ENCODE results near the gene MFN2.

The MFN2 gene

DNA sequence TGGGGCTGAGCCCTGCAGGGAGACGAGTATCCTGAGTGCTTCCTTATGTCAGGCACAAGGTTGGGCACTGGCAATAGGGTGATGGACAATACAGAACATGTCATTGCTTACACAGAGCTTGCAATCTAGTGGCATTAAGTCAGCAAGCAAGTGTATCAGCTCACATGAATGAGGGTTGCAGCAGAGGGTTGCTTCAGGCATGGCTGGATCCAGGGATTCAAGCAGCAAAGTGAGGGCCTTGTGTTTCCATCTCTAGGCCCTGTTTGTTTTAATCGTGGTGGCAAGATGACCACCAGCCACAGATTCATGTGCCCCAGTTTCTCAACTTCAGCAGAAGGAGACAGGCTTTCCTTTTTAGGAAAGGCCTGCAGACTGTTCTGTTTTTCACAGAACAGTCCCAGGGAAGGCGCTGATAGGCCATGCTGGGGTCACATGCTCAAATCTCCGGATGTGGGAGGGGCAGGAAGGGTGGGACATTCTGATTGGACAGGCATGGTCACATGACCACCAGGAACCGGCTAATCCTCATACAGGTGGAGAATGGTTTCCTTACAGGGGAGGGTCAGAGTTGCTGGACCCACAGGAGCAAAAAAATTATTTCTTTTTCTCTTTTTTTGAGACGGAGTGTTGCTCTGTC is 31.3 kb upstream of the MFN2 start:
- peak; percentile 38 for DNase-seq

DNA sequence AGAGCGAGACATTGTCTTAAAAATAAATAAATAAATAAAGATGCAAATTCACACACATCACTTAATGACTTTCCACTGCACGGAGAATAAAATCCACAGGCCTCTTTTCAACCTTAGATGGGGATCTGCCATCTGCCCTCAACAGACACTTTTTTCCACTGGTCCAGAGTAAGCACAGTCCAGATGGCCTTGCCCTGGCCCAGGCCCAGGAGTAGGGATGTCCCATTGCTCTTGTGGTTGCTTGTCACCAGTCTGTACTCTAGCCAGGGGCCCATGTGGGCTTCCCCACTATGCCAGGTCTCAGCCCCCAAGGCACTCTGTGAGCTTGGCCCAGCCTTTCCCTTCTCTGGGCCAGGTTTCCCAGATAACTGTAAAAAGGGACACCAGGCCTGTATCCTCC is 28.3 kb upstream of the MFN2 start:
- Histone ChIP-seq H3K36me3 (replicated peaks; ENCODE audit: insufficient read depth, low read length) (no peaks in the 10 kb centered on the region), H3K79me2 (ENCODE audit: low read length) (no peaks in the 10 kb centered on the region), H3K27ac (ENCODE audit: low read length) (no peak overlapping the region), H3K4me1 (ENCODE audit: low read length) (peaks cover 4% of the 10 kb centered on the region; the same call in 1 of the 2 replicates), H3K4me3 (ENCODE audit: low read length) (no peak overlapping the region), H3K9me2 (replicated peaks; ENCODE audit: insufficient read depth, low read length) (no peaks in the 10 kb centered on the region), H2AFZ (ENCODE audit: low read length) (no peak overlapping the region), H3K4me2 (ENCODE audit: low read depth, low read length) (no peak overlapping the region), H4K20me1 (ENCODE audit: insufficient read depth, low read length) (no peaks in the 10 kb centered on the region), H3F3A (ENCODE audit: insufficient read depth, low read length) (no peaks in the 10 kb centered on the region), H3K9ac (ENCODE audit: low read length) (no peak overlapping the region), H3K9me3 (replicated peaks; ENCODE audit: insufficient read depth, low read length) (no peaks in the 10 kb centered on the region), H3K27me3 (replicated peaks; ENCODE audit: insufficient read depth, low read length) (no peaks in the 10 kb centered on the region)
- no peak for TF ChIP-seq EZH2 (optimal IDR thresholded peaks at IDR 0.05; ENCODE audit: low read depth, low read length)
- TF ChIP-seq, protein P1, sequence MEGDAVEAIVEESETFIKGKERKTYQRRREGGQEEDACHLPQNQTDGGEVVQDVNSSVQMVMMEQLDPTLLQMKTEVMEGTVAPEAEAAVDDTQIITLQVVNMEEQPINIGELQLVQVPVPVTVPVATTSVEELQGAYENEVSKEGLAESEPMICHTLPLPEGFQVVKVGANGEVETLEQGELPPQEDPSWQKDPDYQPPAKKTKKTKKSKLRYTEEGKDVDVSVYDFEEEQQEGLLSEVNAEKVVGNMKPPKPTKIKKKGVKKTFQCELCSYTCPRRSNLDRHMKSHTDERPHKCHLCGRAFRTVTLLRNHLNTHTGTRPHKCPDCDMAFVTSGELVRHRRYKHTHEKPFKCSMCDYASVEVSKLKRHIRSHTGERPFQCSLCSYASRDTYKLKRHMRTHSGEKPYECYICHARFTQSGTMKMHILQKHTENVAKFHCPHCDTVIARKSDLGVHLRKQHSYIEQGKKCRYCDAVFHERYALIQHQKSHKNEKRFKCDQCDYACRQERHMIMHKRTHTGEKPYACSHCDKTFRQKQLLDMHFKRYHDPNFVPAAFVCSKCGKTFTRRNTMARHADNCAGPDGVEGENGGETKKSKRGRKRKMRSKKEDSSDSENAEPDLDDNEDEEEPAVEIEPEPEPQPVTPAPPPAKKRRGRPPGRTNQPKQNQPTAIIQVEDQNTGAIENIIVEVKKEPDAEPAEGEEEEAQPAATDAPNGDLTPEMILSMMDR (IDR thresholded peaks at IDR 0.05; ENCODE audit: low read length), result no peak
- no peak for TF ChIP-seq EZH2phosphoT487 (IDR thresholded peaks at IDR 0.05; ENCODE audit: low read length)
- DNase-seq, result no peak

More for the DNA sequence above, 31.3 kb upstream of the MFN2 start:
- H3K4me2 ChIP-seq (ENCODE audit: low read depth, low read length), result no peak overlapping the region
- no peaks in the 10 kb centered on the region for H3K9me2 ChIP-seq (replicated peaks; ENCODE audit: insufficient read depth, low read length)
- TF ChIP-seq EZH2 (optimal IDR thresholded peaks at IDR 0.05; ENCODE audit: low read depth, low read length), result no peak
- TF ChIP-seq, protein P1 (IDR thresholded peaks at IDR 0.05; ENCODE audit: low read length), result no peak
- no peak for TF ChIP-seq EZH2phosphoT487 (IDR thresholded peaks at IDR 0.05; ENCODE audit: low read length)
- peaks cover 4% of the 10 kb centered on the region; the same call in 1 of the 2 replicates for H3K4me1 ChIP-seq (ENCODE audit: low read length)
- no peaks in the 10 kb centered on the region for H3K27me3 ChIP-seq (replicated peaks; ENCODE audit: insufficient read depth, low read length)
- H4K20me1 ChIP-seq (ENCODE audit: insufficient read depth, low read length), result no peaks in the 10 kb centered on the region
- no peaks in the 10 kb centered on the region for H3F3A ChIP-seq (ENCODE audit: insufficient read depth, low read length)
- no peak overlapping the region for H3K4me3 ChIP-seq (ENCODE audit: low read length)
- H3K9me3 ChIP-seq (replicated peaks; ENCODE audit: insufficient read depth, low read length), result no peaks in the 10 kb centered on the region
- no peaks in the 10 kb centered on the region for H3K36me3 ChIP-seq (replicated peaks; ENCODE audit: insufficient read depth, low read length)
- H2AFZ ChIP-seq (ENCODE audit: low read length), result no peak overlapping the region
- H3K9ac ChIP-seq (ENCODE audit: low read length), result no peak overlapping the region
- H3K27ac ChIP-seq (ENCODE audit: low read length), result no peak overlapping the region
- no peaks in the 10 kb centered on the region for H3K79me2 ChIP-seq (ENCODE audit: low read length)

DNA sequence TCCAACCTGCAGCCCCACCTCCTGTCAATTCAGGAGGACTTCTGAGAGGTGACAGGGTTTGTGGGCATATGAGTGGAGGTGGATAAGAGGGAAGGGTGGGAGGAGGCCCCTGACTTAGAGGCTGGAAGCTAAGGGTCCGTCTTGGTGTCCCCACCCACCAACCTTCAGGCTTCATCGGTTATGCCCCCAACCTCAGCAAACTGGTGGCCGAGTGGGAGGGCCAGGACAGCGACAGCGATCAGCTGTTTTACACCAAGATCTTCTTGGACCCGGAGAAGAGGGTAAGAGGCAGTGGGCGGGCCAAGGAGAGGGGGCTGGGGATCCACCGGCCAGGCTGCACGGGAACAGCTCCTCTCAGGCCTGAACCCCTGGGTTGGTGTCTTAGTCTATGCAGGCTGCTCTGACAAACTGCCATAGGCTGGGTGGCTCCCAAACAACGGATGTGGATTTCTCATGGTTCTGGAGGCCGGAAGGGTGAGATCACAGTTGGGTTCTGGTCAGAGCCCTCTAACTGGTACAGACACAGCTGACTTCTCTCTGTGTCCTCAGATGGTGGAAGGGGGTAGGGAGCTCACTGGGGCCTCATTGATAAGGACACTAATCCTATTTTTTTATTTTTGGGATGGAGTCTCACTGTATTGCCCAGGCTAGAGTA is 27.7 kb upstream of the MFN2 start:
- Histone ChIP-seq H2AFZ (ENCODE audit: low read length) (no peak overlapping the region), H3F3A (ENCODE audit: insufficient read depth, low read length) (no peaks in the 10 kb centered on the region), H3K4me3 (ENCODE audit: low read length) (no peak overlapping the region), H3K4me2 (ENCODE audit: low read depth, low read length) (no peak overlapping the region), H3K4me1 (ENCODE audit: low read length) (peaks cover 4% of the 10 kb centered on the region; the same call in 1 of the 2 replicates), H3K9me2 (replicated peaks; ENCODE audit: insufficient read depth, low read length) (no peaks in the 10 kb centered on the region), H3K79me2 (ENCODE audit: low read length) (no peaks in the 10 kb centered on the region), H3K27ac (ENCODE audit: low read length) (no peak overlapping the region), H3K9ac (ENCODE audit: low read length) (no peak overlapping the region), H3K27me3 (replicated peaks; ENCODE audit: insufficient read depth, low read length) (no peaks in the 10 kb centered on the region), H4K20me1 (ENCODE audit: insufficient read depth, low read length) (no peaks in the 10 kb centered on the region), H3K36me3 (replicated peaks; ENCODE audit: insufficient read depth, low read length) (no peaks in the 10 kb centered on the region), H3K9me3 (replicated peaks; ENCODE audit: insufficient read depth, low read length) (no peaks in the 10 kb centered on the region)
- TF ChIP-seq EZH2 (optimal IDR thresholded peaks at IDR 0.05; ENCODE audit: low read depth, low read length) (no peak), EZH2phosphoT487 (IDR thresholded peaks at IDR 0.05; ENCODE audit: low read length) (no peak)
- TF ChIP-seq, protein P1 (IDR thresholded peaks at IDR 0.05; ENCODE audit: low read length), result no peak
- no peak for DNase-seq
